Naive thymus-derived CD4-positive, alpha-beta T cell (primary cell): ENCODE measurements around the gene CCT5. TPM values are rescaled to one million over a fixed set of nuclear protein-coding genes. Genes with fewer than 3 reads are reported as not detected.

Experiments used
- ATAC-seq: fragments of 150-1000 bp; cut with Tn5 transposase; 2 replicates; pipeline ENCODE4 v1.10.0; 2021; ENCODE audit warnings: mild to moderate bottlenecking, moderate library complexity
- CTCF ChIA-PET: fragments of 350-600 bp; sonication (Branson Sonifier 250); formaldehyde crosslinking; loops from one replicate; lab custom pipeline; 2021; ENCODE audit warnings: antibody characterized with exemption; lab: Charles Lee
- POLR2A ChIA-PET: fragments of 350-600 bp; sonication (Branson Sonifier 250); formaldehyde crosslinking; loops from one replicate; lab custom pipeline; 2021; ENCODE audit warnings: antibody characterized with exemption, inconsistent platforms; lab: Charles Lee
- DNase-seq, 9 donors: peaks; one replicate each; pipeline versions ENCODE4 v3.0.0 to v3.0.0-alpha.2; 2020 to 2022; ENCODE audit warnings: mixed read lengths in 1 of 9
- H3K27ac ChIP-seq: one replicate; pipeline ENCODE4 v1.7.0; 2013; ENCODE audit warnings: mild to moderate bottlenecking, low read depth, low read length, moderate library complexity
- H3K27me3 ChIP-seq, 2 donors: one replicate each; pipeline ENCODE4 v1.7.0; 2013; ENCODE audit warnings: low read length in 2 of 2, mild to moderate bottlenecking in 2 of 2, moderate library complexity in 2 of 2; ENCODE audit not compliant: control insufficient read depth in 2 of 2, insufficient read depth in 2 of 2
- H3K36me3 ChIP-seq, 3 experiments: 1 replicate in 2 of 3; 2 replicates in 1 of 3; pipeline ENCODE4 v1.7.0; 2013; ENCODE audit warnings: low read length in 3 of 3, mild to moderate bottlenecking in 3 of 3, moderate library complexity in 1 of 3; ENCODE audit not compliant: insufficient read depth in 3 of 3, control insufficient read depth in 2 of 3
- H3K4me1 ChIP-seq, 2 donors: one replicate each; pipeline ENCODE4 v1.7.0; 2013; ENCODE audit warnings: low read length in 2 of 2, mild to moderate bottlenecking in 2 of 2, moderate library complexity in 1 of 2; ENCODE audit not compliant: control insufficient read depth in 2 of 2, insufficient read depth in 2 of 2
- H3K4me3 ChIP-seq: 2 replicates; pipeline ENCODE4 v1.7.0; 2013; ENCODE audit warnings: mild to moderate bottlenecking, low read length
- H3K9me3 ChIP-seq, 3 experiments: 1 replicate in 2 of 3; 2 replicates in 1 of 3; pipeline ENCODE4 v1.7.0; 2013; ENCODE audit warnings: low read length in 3 of 3; ENCODE audit not compliant: control insufficient read depth in 2 of 3
- H3K27ac Mint-ChIP-seq, 9 donors: one replicate each; pipeline ENCODE4 v1.8.0; 2020 to 2022; ENCODE audit warnings: mixed read lengths in 9 of 9, mild to moderate bottlenecking in 8 of 9, moderate library complexity in 5 of 9, inconsistent platforms in 2 of 9
- H3K27me3 Mint-ChIP-seq, 5 donors: one replicate each; pipeline ENCODE4 v1.8.0; 2021 to 2022; ENCODE audit warnings: mixed read lengths in 5 of 5, mild to moderate bottlenecking in 1 of 5
- H3K36me3 Mint-ChIP-seq, 5 donors: one replicate each; pipeline ENCODE4 v1.8.0; 2020 to 2022; ENCODE audit warnings: mixed read lengths in 5 of 5, mild to moderate bottlenecking in 3 of 5, inconsistent platforms in 1 of 5
- H3K4me1 Mint-ChIP-seq, 7 donors: one replicate each; pipeline ENCODE4 v1.8.0; 2020 to 2022; ENCODE audit warnings: mixed read lengths in 7 of 7, mild to moderate bottlenecking in 3 of 7, inconsistent platforms in 1 of 7
- H3K4me3 Mint-ChIP-seq, 10 donors: one replicate each; pipeline ENCODE4 v1.8.0; 2020 to 2022; ENCODE audit warnings: mild to moderate bottlenecking in 10 of 10, mixed read lengths in 10 of 10, moderate library complexity in 6 of 10, inconsistent platforms in 2 of 10
- H3K9me3 Mint-ChIP-seq, 11 donors: one replicate each; pipeline ENCODE4 v1.8.0; 2020 to 2022; ENCODE audit warnings: mixed read lengths in 11 of 11, mild to moderate bottlenecking in 4 of 11, inconsistent platforms in 1 of 11, moderate library complexity in 1 of 11
- intact Hi-C, 2 donors: fragments of 100-400 bp; cut with micrococcal nuclease; formaldehyde crosslinking; loops; one replicate each; pipeline ENCODE4 v1.15.1; 2023
- polyA plus RNA-seq, 2 donors: library from polyadenylated mRNA; unstranded; fragments of 300-500 nt; fragmentation: Illumina TruSeq; gene quantifications; one replicate each; pipeline ENCODE4 v1.2.3, GENCODE V29; 2021
- total RNA-seq, 6 experiments: library from RNA in 5 of 6; stranded (reverse) in 5 of 6; gene quantifications; 1 replicate in 5 of 6; 2 replicates in 1 of 6; pipeline ENCODE4 v1.2.3 and lab custom pipeline; 2021 to 2026

CCT5 gene
- total and polyA plus RNA-seq, 7 experiments from 2014 or later: 58.0 to 265 (median 90.8) TPM

DNA sequence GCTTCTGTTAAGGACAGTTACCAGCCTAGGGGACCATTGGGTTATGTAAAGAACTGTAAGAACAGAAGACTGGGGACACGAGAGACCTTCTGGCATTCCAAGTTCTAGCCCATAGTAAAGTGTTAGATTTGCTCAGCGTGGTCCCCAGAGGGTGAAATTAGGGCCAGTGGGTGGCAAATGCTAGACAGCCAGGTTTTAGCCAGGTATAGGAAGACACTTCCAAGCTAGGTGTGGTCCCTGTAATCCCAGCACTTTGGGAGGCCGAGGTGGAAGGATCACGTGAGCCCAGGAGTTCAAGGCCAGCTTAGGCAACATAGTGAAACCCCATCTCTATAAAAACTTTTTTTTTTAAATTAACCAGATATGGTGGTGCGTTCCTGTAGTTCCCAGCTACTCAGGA is 34.7 kb upstream of the CCT5 start:
- DNase-seq: no peak
- H3K27me3 ChIP-seq: no peaks in the 10 kb centered on the region
- no peaks in the 10 kb centered on the region for H3K27me3 Mint-ChIP-seq
- no peak overlapping the region for H3K27ac Mint-ChIP-seq
- no peaks in the 10 kb centered on the region for H3K4me1 ChIP-seq
- no peak overlapping the region for H3K4me3 ChIP-seq
- H3K9me3 Mint-ChIP-seq: no peaks in the 10 kb centered on the region
- H3K4me1 Mint-ChIP-seq: no peaks in the 10 kb centered on the region
- no peak overlapping the region for H3K4me3 Mint-ChIP-seq
- CTCF ChIA-PET: no interaction called here
- H3K36me3 Mint-ChIP-seq: peaks cover 0 to 6% (median 0%) of the 10 kb centered on the region in 5 donors
- intact Hi-C loops: no loop called here
- POLR2A ChIA-PET: no interaction called here
- ATAC-seq: no peak
- H3K9me3 ChIP-seq: no peaks in the 10 kb centered on the region
- H3K36me3 ChIP-seq: no peaks in the 10 kb centered on the region
- no peak overlapping the region for H3K27ac ChIP-seq

DNA sequence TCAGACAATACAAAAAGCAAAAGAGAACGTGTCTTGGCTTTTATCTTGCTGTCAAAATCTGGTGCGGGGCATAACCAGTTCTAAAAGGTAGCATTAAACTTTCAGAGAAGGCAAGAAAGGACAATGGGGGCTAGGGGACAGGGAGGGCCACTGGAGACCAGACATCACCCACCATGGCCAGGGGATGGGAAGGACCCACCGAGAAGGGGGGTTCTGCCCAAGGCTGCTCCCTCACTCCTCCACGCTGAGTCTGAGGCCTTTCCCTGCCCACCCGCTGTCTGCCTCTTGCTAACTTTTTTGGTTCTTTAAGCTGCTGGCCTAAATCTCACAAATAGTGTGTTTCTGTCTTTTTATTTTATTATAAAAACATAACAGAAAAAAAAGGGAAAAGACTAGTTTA is 34.0 kb upstream of the CCT5 start:
- no peak for ATAC-seq
- H3K9me3 Mint-ChIP-seq: no peaks in the 10 kb centered on the region
- ChIA-PET POLR2A (no interaction called here), CTCF (no interaction called here)
- no peaks in the 10 kb centered on the region for H3K27me3 Mint-ChIP-seq
- no peaks in the 10 kb centered on the region for H3K4me1 Mint-ChIP-seq
- peaks cover 0 to 3% (median 0%) of the 10 kb centered on the region in 5 donors for H3K36me3 Mint-ChIP-seq
- H3K4me1 ChIP-seq: no peaks in the 10 kb centered on the region
- H3K27me3 ChIP-seq: no peaks in the 10 kb centered on the region
- H3K4me3 ChIP-seq: no peak overlapping the region
- no peaks in the 10 kb centered on the region for H3K36me3 ChIP-seq
- no peak overlapping the region for H3K4me3 Mint-ChIP-seq
- H3K9me3 ChIP-seq: no peaks in the 10 kb centered on the region
- no peak for DNase-seq
- intact Hi-C loops: no loop called here
- no peak overlapping the region for H3K27ac ChIP-seq
- H3K27ac Mint-ChIP-seq: no peak overlapping the region

DNA sequence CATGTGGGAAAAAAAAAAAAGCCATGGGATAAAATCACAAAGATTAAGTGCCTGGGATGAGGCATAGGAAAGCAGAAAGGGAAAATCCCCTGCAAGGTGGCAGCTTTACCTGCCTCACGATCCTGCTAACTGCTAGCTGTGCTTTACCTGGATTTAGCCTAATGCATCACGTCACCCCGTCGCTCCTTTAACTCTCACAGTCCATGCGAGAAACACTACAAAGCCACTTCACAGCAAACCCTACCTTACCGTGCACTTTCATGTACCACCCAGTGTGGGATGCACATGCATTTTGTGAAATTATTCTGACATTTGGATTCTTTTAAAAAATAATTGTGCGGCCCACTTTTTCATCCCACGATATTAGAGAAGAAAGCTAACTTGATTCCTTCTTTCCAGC is 31.4 kb upstream of the CCT5 start:
- peaks cover 2 to 22% (median 19%) of the 10 kb centered on the region in 5 donors for H3K36me3 Mint-ChIP-seq
- Histone ChIP-seq H3K4me3 (no peak overlapping the region), H3K36me3 (no peaks in the 10 kb centered on the region), H3K9me3 (no peaks in the 10 kb centered on the region), H3K4me1 (no peaks in the 10 kb centered on the region), H3K27ac (no peak overlapping the region), H3K27me3 (no peaks in the 10 kb centered on the region)
- no peaks in the 10 kb centered on the region for H3K27me3 Mint-ChIP-seq
- no peak for ATAC-seq
- H3K4me1 Mint-ChIP-seq: no peaks in the 10 kb centered on the region
- peaks cover 0 to 2% (median 0%) of the 10 kb centered on the region in 11 donors for H3K9me3 Mint-ChIP-seq
- H3K4me3 Mint-ChIP-seq: no peak overlapping the region
- CTCF ChIA-PET: no interaction called here
- DNase-seq: no peak
- no peak overlapping the region for H3K27ac Mint-ChIP-seq
- intact Hi-C loops: no loop called here
- POLR2A ChIA-PET: no interaction called here

DNA sequence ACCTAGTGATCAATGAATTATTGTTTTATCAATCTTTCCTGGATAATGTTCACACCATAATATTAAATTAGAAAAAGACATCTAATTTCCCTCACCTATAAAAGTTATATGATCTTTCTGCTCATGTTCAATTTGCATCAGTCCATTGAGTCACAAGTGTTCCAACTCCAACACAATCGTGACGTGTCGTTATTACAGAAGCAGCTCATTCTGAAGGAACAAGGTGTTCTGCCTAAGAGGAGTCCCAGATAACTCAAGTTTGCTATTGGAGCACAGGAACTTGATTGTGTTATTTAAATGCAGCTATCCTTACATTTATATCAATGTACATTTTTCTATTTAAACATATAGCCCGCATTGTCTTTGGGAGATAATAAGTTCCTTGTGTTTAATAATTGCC is 31.0 kb upstream of the CCT5 start:
- Histone ChIP-seq H3K4me1 (no peaks in the 10 kb centered on the region), H3K9me3 (no peaks in the 10 kb centered on the region), H3K27ac (no peak overlapping the region), H3K27me3 (no peaks in the 10 kb centered on the region), H3K36me3 (no peaks in the 10 kb centered on the region), H3K4me3 (no peak overlapping the region)
- POLR2A ChIA-PET: no interaction called here
- intact Hi-C loops: no loop called here
- H3K4me1 Mint-ChIP-seq: no peaks in the 10 kb centered on the region
- ATAC-seq (no peak), DNase-seq (no peak)
- H3K9me3 Mint-ChIP-seq: peaks cover 0 to 5% (median 0%) of the 10 kb centered on the region in 11 donors
- peaks cover 2 to 25% (median 21%) of the 10 kb centered on the region in 5 donors for H3K36me3 Mint-ChIP-seq
- H3K27ac Mint-ChIP-seq: no peak overlapping the region
- no peaks in the 10 kb centered on the region for H3K27me3 Mint-ChIP-seq
- CTCF ChIA-PET: no interaction called here
- H3K4me3 Mint-ChIP-seq: no peak overlapping the region

DNA sequence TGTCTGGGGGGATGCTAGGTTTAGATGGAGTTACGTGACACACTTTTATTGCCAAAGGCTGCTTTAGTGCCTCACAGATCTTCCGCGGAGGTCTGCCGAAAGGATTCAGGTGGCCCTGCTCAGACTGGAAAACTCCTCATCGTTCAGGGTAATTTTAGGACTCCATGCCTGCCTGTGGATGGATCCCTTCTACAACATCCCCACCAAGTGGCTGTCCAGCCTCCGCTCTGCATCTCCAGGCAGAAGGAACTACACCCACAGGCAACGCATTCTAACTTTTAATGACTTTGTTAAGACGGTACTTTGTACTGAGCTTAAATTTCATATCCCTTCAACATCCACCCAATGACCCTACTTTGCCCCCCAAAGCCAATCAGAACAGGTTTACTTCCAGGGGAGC is 29.8 kb upstream of the CCT5 start:
- Mint-ChIP-seq H3K27me3 (no peaks in the 10 kb centered on the region), H3K27ac (no peak overlapping the region), H3K36me3 (peaks cover 5 to 32% (median 29%) of the 10 kb centered on the region in 5 donors), H3K4me1 (no peaks in the 10 kb centered on the region), H3K4me3 (no peak overlapping the region), H3K9me3 (peaks cover 2 to 9% (median 5%) of the 10 kb centered on the region in 11 donors)
- no peak for DNase-seq
- Histone ChIP-seq H3K4me1 (no peaks in the 10 kb centered on the region), H3K9me3 (no peaks in the 10 kb centered on the region), H3K27me3 (no peaks in the 10 kb centered on the region), H3K36me3 (no peaks in the 10 kb centered on the region), H3K4me3 (no peak overlapping the region), H3K27ac (no peak overlapping the region)
- ATAC-seq: no peak
- intact Hi-C loops: no loop called here
- ChIA-PET CTCF (no interaction called here), POLR2A (no interaction called here)

DNA sequence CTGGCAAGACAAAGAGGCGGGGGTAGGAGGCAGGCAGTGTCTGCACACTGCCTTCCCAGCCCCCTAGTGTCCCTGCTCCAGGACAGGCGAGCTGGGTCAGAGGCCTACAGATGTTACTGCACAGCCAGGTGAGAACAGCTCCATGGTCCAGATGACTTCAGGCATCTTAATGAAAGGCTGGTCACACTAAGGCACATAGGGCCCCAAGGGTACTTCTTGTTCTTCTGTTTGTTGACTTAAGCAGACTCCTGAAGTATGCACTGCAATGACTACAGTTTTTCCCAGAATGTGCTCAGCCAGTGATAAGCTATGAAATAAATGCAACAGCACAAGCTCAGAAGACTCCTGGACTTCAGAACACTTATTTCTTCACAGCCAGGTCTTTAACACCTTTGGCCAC is 27.8 kb upstream of the CCT5 start:
- H3K36me3 ChIP-seq: no peaks in the 10 kb centered on the region
- no peak overlapping the region for H3K4me3 ChIP-seq
- intact Hi-C loops: no loop called here
- ATAC-seq (no peak), DNase-seq (no peak)
- POLR2A ChIA-PET: no interaction called here
- no peak overlapping the region for H3K4me3 Mint-ChIP-seq
- H3K4me1 ChIP-seq: no peaks in the 10 kb centered on the region
- H3K27me3 Mint-ChIP-seq: no peaks in the 10 kb centered on the region
- CTCF ChIA-PET: no interaction called here
- H3K27ac Mint-ChIP-seq: no peak overlapping the region
- H3K4me1 Mint-ChIP-seq: no peaks in the 10 kb centered on the region
- H3K9me3 ChIP-seq: no peaks in the 10 kb centered on the region
- no peaks in the 10 kb centered on the region for H3K27me3 ChIP-seq
- no peak overlapping the region for H3K27ac ChIP-seq
- H3K36me3 Mint-ChIP-seq: peaks cover 8 to 50% (median 45%) of the 10 kb centered on the region in 5 donors
- peaks cover 2 to 17% (median 10%) of the 10 kb centered on the region in 11 donors for H3K9me3 Mint-ChIP-seq

DNA sequence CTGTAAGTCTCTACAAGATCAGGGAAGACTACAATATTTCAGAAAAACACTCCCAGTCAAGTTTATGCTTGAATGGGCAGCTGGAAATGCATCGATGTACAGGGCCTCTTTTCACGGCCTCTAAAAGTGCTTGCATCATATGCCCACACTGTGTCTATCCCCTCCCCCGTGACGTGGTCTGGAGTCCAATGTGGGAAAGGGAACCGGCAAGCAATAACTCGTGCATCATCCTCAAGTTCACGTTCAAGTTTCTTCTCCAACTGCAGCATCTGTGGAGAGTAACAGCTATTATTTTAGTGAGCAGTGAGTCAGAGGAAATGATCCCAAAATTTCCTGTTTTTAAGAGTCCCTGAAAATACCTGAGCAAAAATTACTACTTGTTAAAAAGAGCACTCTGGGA is 22.7 kb upstream of the CCT5 start:
- POLR2A ChIA-PET: no interaction called here

More for the DNA sequence above, 22.7 kb upstream of the CCT5 start:
- H3K27me3 ChIP-seq: no peaks in the 10 kb centered on the region
- H3K27ac ChIP-seq: no peak overlapping the region
- no peak for ATAC-seq
- Mint-ChIP-seq H3K9me3 (peaks cover 2 to 17% (median 10%) of the 10 kb centered on the region in 11 donors), H3K27me3 (no peaks in the 10 kb centered on the region), H3K4me1 (peaks cover 0 to 1% (median 0%) of the 10 kb centered on the region in 7 donors), H3K27ac (no peak overlapping the region), H3K4me3 (no peak overlapping the region), H3K36me3 (peaks cover 8 to 60% (median 57%) of the 10 kb centered on the region in 5 donors)
- H3K9me3 ChIP-seq: no peaks in the 10 kb centered on the region
- CTCF ChIA-PET: no interaction called here
- no peaks in the 10 kb centered on the region for H3K4me1 ChIP-seq
- no peak overlapping the region for H3K4me3 ChIP-seq
- H3K36me3 ChIP-seq: peaks cover 0 to 3% (median 0%) of the 10 kb centered on the region in 3 experiments
- intact Hi-C loops: no loop called here
- DNase-seq: no peak
